Activated T-helper 1 cell treated with anti-CD3 and anti-CD28 coated beads, Interleukin-12 subunit alpha, Interleukin-12 subunit beta, Interleukin-2, Interleukin-4 antibody, amounts not matched to agents 30 ng/mL and 10 ng/mL and 1 ng/mL, durations not matched to agents 14 hours and 24 hours and 36 hours (primary cell): Measurements from ENCODE around the gene LRP8. TPM values are rescaled to one million over a fixed set of nuclear protein-coding genes. Genes with fewer than 3 reads are reported as not detected.
A peak's percentile ranks its signal among the peaks of the same experiment; 100 is the strongest.

Experiments used
- DNase-seq: peaks from one replicate; pipeline ENCODE4 v3.0.0; 2021; ENCODE audit warnings: low spot score
- H3K27ac Mint-ChIP-seq: one replicate; pipeline ENCODE4 v1.8.0; 2021; ENCODE audit warnings: mild to moderate bottlenecking, mixed read lengths
- H3K27me3 Mint-ChIP-seq: one replicate; pipeline ENCODE4 v1.8.0; 2022; ENCODE audit warnings: mild to moderate bottlenecking, moderate library complexity, mixed read lengths; ENCODE audit not compliant: insufficient read depth
- H3K36me3 Mint-ChIP-seq: one replicate; pipeline ENCODE4 v1.8.0; 2021; ENCODE audit warnings: low read depth, mixed read lengths
- H3K4me1 Mint-ChIP-seq: one replicate; pipeline ENCODE4 v1.8.0; 2021; ENCODE audit warnings: low read depth, mixed read lengths
- H3K4me3 Mint-ChIP-seq: one replicate; pipeline ENCODE4 v1.8.0; 2021; ENCODE audit warnings: mild to moderate bottlenecking, moderate library complexity, mixed read lengths
- H3K9me3 Mint-ChIP-seq: one replicate; pipeline ENCODE4 v1.8.0; 2021; ENCODE audit warnings: mixed read lengths
- intact Hi-C: fragments of 100-400 bp; cut with micrococcal nuclease; formaldehyde crosslinking; loops from one replicate; pipeline ENCODE4 v1.15.1; 2024
- total RNA-seq: library from RNA; stranded (reverse); gene quantifications from 2 replicates; pipeline ENCODE4 v1.2.3, GENCODE V29; 2022

Gene LRP8
- total RNA-seq, 1 donor from 2014 or later: 87.4 TPM

GRCh38 chr1:53297195-53297594 lies 30.7 kb downstream of the LRP8 start:
- Mint-ChIP-seq H3K9me3 (no peaks in the 10 kb centered on the region), H3K27me3 (no peaks in the 10 kb centered on the region), H3K4me3 (no peak overlapping the region), H3K36me3 (peaks cover 5% of the 10 kb centered on the region), H3K27ac (no peak overlapping the region), H3K4me1 (peaks cover 39% of the 10 kb centered on the region)
- DNase-seq: no peak
- intact Hi-C loops: no loop called here

- H3K9me3 Mint-ChIP-seq: no peaks in the 10 kb centered on the region
- H3K27ac Mint-ChIP-seq: peak overlapping the region; percentile 44
- H3K36me3 Mint-ChIP-seq: peaks cover 5% of the 10 kb centered on the region
- intact Hi-C loops: no loop called here
- peaks cover 44% of the 10 kb centered on the region for H3K4me1 Mint-ChIP-seq
- H3K4me3 Mint-ChIP-seq: no peak overlapping the region
- H3K27me3 Mint-ChIP-seq: no peaks in the 10 kb centered on the region
- no peak for DNase-seq
These were observed 31.6 kb downstream of the LRP8 start for GRCh38 chr1:53296117-53296749.

- Mint-ChIP-seq H3K27me3 (no peaks in the 10 kb centered on the region), H3K4me3 (no peak overlapping the region), H3K9me3 (no peaks in the 10 kb centered on the region), H3K4me1 (peaks cover 46% of the 10 kb centered on the region), H3K36me3 (peaks cover 5% of the 10 kb centered on the region), H3K27ac (peak overlapping the region; percentile 41)
- no peak for DNase-seq
- intact Hi-C loops: no loop called here
These were observed 32.1 kb downstream of the LRP8 start for GRCh38 chr1:53295726-53296116.

GRCh38 chr1:53295295-53295694 lies 32.6 kb downstream of the LRP8 start:
- intact Hi-C loops: no loop called here
- Mint-ChIP-seq H3K9me3 (no peaks in the 10 kb centered on the region), H3K27ac (peak overlapping the region; percentile 70), H3K27me3 (no peaks in the 10 kb centered on the region), H3K36me3 (peaks cover 5% of the 10 kb centered on the region), H3K4me1 (peaks cover 46% of the 10 kb centered on the region), H3K4me3 (no peak overlapping the region)
- no peak for DNase-seq

- Mint-ChIP-seq H3K27me3 (no peaks in the 10 kb centered on the region), H3K36me3 (peaks cover 8% of the 10 kb centered on the region), H3K4me1 (peaks cover 40% of the 10 kb centered on the region), H3K9me3 (no peaks in the 10 kb centered on the region), H3K4me3 (peak overlapping the region; percentile 21), H3K27ac (peak overlapping the region; percentile 70)
- intact Hi-C loops: loop anchor here (5.0 kb wide), 3 partner anchors 33 to 118 kb away; partner anchors contain the start of gene LRP8
- DNase-seq: peak; percentile 48
These were observed 33.3 kb downstream of the LRP8 start for GRCh38 chr1:53294567-53294966.

GRCh38 chr1:53294061-53294460 lies 33.8 kb downstream of the LRP8 start:
- peak overlapping the region; percentile 21 for H3K4me3 Mint-ChIP-seq
- intact Hi-C loops: loop anchor here (5.0 kb wide), 3 partner anchors 33 to 118 kb away; partner anchors contain the start of gene LRP8

GRCh38 chr1:53293123-53293522 lies 34.7 kb downstream of the LRP8 start:
- Mint-ChIP-seq H3K27me3 (no peaks in the 10 kb centered on the region), H3K27ac (peak overlapping the region; percentile 70), H3K36me3 (peaks cover 17% of the 10 kb centered on the region), H3K9me3 (no peaks in the 10 kb centered on the region), H3K4me1 (peaks cover 40% of the 10 kb centered on the region), H3K4me3 (peak overlapping the region; percentile 30)
- no peak for DNase-seq
- intact Hi-C loops: loop anchor here (5.0 kb wide), 3 partner anchors 34 to 119 kb away; partner anchors contain the start of gene LRP8

More at GRCh38 chr1:53294061-53294460, 33.8 kb downstream of the LRP8 start:
- H3K27me3 Mint-ChIP-seq: no peaks in the 10 kb centered on the region
- no peaks in the 10 kb centered on the region for H3K9me3 Mint-ChIP-seq
- H3K4me1 Mint-ChIP-seq: peaks cover 40% of the 10 kb centered on the region
- peaks cover 9% of the 10 kb centered on the region for H3K36me3 Mint-ChIP-seq
- no peak for DNase-seq
- peak overlapping the region; percentile 70 for H3K27ac Mint-ChIP-seq

- DNase-seq: no peak
- no peaks in the 10 kb centered on the region for H3K9me3 Mint-ChIP-seq
- peaks cover 40% of the 10 kb centered on the region for H3K4me1 Mint-ChIP-seq
- peaks cover 18% of the 10 kb centered on the region for H3K36me3 Mint-ChIP-seq
- no peaks in the 10 kb centered on the region for H3K27me3 Mint-ChIP-seq
- intact Hi-C loops: loop anchor here (5.0 kb wide), 3 partner anchors 35 to 120 kb away; partner anchors contain the start of gene LRP8
- peak overlapping the region; percentile 10 for H3K4me3 Mint-ChIP-seq
- peak overlapping the region; percentile 70 for H3K27ac Mint-ChIP-seq
These were observed 35.2 kb downstream of the LRP8 start for GRCh38 chr1:53292690-53293089.

GRCh38 chr1:53291574-53291973 lies 36.3 kb downstream of the LRP8 start:
- H3K27me3 Mint-ChIP-seq: no peaks in the 10 kb centered on the region
- H3K27ac Mint-ChIP-seq: no peak overlapping the region
- peaks cover 43% of the 10 kb centered on the region for H3K4me1 Mint-ChIP-seq
- no peak for DNase-seq
- no peaks in the 10 kb centered on the region for H3K9me3 Mint-ChIP-seq
- H3K36me3 Mint-ChIP-seq: peaks cover 17% of the 10 kb centered on the region
- intact Hi-C loops: loop anchor here (5.0 kb wide), 3 partner anchors 36 to 121 kb away; partner anchors contain the start of gene LRP8
- H3K4me3 Mint-ChIP-seq: no peak overlapping the region

GRCh38 chr1:53288790-53289429 lies 39.0 kb downstream of the LRP8 start:
- H3K27me3 Mint-ChIP-seq: no peaks in the 10 kb centered on the region
- H3K9me3 Mint-ChIP-seq: no peaks in the 10 kb centered on the region
- H3K27ac Mint-ChIP-seq: peak overlapping the region; percentile 12
- H3K4me3 Mint-ChIP-seq: no peak overlapping the region
- intact Hi-C loops: no loop called here
- no peak for DNase-seq
- peaks cover 28% of the 10 kb centered on the region for H3K4me1 Mint-ChIP-seq
- H3K36me3 Mint-ChIP-seq: peaks cover 24% of the 10 kb centered on the region

GRCh38 chr1:53288002-53288789 lies 39.7 kb downstream of the LRP8 start:
- Mint-ChIP-seq H3K4me3 (no peak overlapping the region), H3K36me3 (peaks cover 24% of the 10 kb centered on the region), H3K27me3 (no peaks in the 10 kb centered on the region), H3K4me1 (peaks cover 21% of the 10 kb centered on the region), H3K9me3 (no peaks in the 10 kb centered on the region), H3K27ac (no peak overlapping the region)
- intact Hi-C loops: no loop called here
- DNase-seq: no peak

GRCh38 chr1:53286955-53287354 lies 40.9 kb downstream of the LRP8 start:
- intact Hi-C loops: no loop called here
- DNase-seq: no peak
- no peaks in the 10 kb centered on the region for H3K27me3 Mint-ChIP-seq
- peaks cover 13% of the 10 kb centered on the region for H3K4me1 Mint-ChIP-seq
- H3K4me3 Mint-ChIP-seq: no peak overlapping the region
- H3K27ac Mint-ChIP-seq: no peak overlapping the region
- H3K36me3 Mint-ChIP-seq: peaks cover 24% of the 10 kb centered on the region
- no peaks in the 10 kb centered on the region for H3K9me3 Mint-ChIP-seq
